GM18499 (cell line): ENCODE results near the gene CFAP70.
A peak's percentile ranks its signal among the peaks of the same experiment; 100 is the strongest.
"Not testable (repeated sequence)": the region's sequence is repeated elsewhere in the genome, so short reads cannot be mapped to it uniquely, and the experiment has no call there.

Experiments used
- ATAC-seq: cut with Tn5 transposase; IDR thresholded peaks from one replicate; pipeline ENCODE4 v1.9.1; 2021; ENCODE audit warnings: moderate number of reproducible peaks; ENCODE audit not compliant: insufficient read depth, unreplicated experiment

The CFAP70 gene

DNA sequence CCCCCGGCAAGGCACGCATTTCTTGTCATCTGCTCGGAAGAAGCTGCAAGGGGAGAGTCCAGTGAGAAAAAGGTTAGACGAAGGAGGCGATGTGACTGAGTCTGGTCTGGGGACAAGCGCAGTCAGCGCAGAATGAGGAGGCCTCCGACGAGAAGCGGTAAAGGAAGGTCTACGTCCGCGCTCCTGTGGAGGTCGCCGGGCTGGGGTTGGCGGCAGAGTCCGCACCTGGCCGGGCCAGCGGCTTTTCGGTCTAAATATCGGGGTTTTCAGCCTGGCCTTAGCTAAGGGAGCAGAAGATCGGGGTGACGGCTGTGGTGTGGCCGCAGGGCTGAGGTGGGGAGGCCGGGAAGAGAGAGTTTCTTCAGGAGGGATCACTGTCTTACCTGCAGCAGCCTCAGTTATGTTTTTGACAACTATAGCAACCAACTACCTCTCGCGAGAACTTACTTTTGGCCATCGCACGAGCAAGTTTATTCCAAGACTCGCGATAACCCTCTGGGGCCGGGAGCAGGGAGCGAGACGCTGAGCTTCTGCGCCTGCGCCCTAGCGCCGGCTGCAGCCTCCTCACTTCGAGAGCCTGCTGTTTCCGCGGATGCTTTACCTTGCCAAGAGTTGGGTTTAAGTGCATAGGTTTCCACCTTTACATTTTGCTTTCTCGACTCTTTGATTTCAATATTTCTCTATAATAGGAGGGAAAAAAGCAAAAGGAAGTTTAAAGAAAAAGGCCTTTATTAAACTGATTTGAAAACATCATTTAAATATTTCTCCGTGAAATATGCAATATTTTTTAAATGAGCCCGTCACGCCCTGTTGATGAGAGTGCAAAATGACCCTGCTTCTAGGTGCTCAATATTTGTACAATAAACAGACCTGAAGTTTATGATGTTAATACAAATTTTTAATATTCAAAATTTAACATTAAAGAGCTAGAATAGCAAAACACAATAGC lies at the start of gene CFAP70:
Gene CFAP70 (minus strand): TSS at position 534 of the 949 bp plus-strand sequence. CDS start 4,068 bp downstream, outside the sequence.
- peak; percentile 84 for ATAC-seq

DNA sequence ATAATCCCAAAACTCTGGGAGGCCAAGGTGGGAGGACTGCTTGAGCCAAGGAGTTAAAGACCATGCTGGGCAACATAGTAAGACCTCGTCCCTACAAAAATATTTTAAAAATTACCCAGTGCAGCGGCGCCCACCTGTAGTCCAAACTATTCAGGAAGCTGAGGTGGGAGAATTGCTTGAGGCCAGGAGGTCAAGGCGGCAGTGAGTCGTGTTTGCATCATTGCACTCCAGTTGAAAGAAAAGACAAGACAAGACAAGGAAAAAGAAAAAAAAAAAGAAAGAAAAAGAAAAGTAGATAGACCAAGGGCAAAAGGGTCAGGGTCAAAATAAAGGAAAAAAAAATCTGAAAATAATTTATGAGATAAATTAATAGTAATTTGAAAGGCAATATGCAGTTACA lies 49.4 kb upstream of the CFAP70 start:
- no peak for ATAC-seq

DNA sequence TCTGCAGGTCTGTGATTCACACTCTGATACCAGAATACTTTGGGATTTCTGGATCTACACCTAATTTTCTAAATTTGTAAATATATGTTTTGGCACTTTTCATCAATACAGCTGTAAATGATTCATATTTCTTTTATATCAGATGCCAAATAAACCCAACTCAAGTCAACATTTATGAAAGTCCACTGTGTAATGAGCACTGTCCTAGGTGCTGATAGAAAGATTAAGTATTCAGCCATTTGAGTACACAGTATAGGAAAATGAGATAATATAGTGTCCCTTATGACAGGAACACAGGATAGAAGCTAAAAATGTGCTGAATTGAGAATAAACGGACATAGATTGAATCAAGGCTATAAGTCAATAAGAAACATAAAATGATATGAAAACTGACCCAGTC lies 48.8 kb upstream of the CFAP70 start:
- no peak for ATAC-seq

DNA sequence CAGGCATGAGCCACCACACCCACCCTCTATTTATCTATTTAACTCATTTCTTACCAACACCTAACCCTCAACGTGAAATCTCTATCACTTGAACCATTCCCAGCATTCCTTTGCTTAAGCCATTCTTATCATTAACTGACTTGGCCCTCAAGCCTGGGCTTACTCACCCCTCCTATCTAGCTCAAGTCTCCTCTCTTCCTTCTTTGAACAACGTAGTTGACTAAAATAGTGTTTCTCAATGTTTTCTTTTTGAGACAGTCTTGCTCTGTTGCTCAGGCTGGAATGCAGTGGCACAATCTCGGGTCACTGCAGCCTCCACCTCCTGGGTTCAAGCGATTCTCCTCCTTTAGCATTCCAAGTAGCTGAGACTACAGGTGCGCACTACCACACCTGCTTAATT lies 48.2 kb upstream of the CFAP70 start:
- ATAC-seq: no peak

DNA sequence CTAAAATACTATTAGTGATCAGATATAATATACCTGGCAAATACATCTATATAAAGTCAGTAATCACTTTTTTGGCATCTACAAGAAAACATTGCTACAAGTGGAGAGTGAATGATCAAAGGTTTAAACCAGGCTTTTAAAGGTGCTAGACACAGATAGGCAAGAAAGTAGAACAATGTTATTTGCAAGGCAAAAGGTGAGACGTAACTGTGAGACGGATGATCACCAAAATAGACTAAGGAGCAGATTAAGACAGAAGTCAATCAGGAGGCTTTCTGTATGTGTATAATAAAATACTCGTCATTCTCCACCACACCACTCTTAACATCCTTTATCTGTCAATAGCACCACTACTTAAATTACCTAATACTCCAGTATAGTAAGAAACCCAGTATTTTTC lies 46.9 kb upstream of the CFAP70 start:
- no peak for ATAC-seq

DNA sequence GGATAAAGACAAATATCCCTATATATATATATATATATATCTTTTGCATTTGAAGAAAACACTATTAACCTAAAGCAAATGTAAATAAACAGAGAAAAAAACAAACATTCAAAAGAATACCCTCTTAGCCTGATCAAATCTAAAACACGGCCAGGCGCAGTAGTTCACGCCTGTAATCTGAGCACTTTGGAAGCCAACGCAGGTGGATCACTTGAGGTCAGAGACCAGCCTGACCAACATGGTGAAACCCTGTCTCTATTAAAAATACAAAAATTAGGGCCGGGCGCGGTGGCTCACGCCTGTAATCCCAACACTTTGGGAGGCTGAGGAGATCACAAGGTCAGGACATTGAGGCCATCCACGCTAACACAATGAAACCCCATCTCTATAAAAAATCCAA lies 46.0 kb upstream of the CFAP70 start:
- no peak for ATAC-seq

DNA sequence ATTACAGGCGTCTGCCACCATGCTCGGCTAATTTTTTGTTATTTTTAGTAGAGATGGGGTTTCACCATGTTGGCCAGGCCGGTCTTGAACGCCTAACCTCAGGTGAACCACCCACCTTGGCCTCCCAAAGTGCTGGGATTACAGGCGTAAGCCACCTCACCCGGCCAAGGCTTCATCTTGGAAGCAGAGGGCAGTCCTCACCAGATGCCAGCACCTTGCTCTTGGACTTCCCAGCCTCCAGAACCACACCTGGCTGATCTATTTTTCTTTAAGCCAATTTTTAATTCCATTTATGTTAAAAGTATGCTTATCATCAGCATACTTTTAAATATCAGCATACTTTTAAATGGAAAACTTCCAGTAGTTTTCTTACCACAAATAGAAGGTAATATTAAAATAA lies 43.0 kb upstream of the CFAP70 start:
- no peak for ATAC-seq

DNA sequence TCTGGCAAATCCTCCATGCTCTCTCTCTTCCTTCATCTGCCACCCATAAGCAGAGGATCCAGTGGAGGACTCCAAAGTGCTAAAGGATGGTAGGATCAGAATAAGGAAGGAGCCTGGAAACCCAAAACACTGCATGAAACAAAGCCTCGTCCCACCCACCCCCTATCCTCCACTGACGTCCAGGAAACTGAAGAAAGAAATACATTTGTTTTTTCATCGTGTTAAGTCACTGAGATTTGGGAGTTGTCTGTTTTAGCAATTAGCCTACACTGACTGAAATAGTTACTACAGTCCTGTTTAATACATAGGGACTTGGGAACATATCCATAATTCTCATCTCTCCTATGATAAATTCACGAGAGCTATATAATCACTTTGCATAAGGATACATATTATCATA lies 40.4 kb upstream of the CFAP70 start:
- ATAC-seq: no peak

DNA sequence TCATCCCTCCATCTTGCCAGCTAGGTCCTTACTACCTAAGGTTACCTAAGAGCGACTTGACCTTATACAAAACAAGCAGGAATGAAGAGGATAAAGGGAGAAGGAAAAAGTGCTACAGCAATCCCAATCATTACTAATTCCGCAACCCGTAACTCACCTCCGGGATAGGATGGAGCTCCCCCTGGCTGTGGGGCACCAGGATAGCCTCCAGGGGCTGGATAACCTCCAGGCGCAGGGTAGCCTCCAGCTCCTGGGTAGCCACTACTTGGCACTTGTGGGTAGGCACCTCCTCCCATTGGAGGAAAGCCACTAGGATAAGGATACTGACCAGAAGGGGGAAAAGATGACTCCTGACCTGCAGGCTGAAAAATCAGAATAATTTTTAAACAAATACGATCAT lies 39.4 kb upstream of the CFAP70 start:
- ATAC-seq: no peak

DNA sequence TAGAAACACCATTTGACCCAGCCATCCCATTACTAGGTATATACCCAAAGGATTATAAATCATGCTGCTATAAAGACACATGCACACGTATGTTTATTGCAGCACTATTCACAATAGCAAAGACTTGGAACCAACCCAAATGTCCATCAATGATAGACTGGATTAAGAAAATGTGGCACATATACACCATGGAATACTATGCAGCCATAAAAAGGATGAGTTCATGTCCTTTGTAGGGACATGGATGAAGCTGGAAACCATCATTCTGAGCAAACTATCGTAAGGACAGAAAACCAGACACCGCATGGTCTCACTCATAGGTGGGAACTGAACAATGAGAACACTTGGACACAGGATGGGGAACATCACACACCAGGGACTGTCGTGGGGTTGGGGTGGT lies 35.7 kb upstream of the CFAP70 start:
- ATAC-seq: not testable (repeated sequence)

DNA sequence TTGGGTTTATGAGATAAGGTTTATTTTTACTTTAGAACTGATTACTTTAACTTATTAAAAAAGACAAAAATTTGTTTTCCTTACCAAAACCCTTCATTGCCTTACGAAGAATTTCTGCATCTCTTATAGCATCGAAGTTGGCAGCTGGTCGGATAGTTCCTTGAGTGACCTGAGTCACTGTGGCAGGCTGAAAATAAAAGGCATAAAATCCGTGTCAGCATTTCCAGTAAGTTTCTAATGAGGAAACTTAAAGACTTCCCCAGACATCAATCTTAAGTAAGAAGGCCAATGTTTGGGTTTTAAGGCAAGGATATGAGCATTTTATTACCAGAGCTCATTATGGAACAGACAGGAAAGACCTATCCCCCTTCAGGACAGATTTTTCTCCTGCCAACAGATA lies 29.6 kb upstream of the CFAP70 start:
- no peak for ATAC-seq

DNA sequence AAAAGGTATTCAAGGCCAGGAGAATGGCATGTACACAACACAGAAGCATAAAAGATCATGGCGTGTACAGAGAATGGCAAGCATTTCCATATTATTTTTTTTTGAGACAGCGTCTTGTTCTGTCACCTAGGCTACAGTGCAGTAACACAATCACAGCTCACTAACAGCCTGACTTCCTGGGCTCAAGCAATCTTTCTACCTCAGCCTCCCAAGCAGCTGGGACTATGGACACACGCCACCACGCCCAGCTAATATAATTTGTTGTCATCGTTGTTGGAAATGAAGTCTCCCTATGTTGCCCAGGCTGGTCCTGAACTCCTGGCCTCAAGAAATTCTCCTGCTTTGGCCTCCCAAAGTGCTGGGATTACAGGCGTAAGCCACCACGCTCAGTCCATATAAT lies 27.9 kb upstream of the CFAP70 start:
- no peak for ATAC-seq

DNA sequence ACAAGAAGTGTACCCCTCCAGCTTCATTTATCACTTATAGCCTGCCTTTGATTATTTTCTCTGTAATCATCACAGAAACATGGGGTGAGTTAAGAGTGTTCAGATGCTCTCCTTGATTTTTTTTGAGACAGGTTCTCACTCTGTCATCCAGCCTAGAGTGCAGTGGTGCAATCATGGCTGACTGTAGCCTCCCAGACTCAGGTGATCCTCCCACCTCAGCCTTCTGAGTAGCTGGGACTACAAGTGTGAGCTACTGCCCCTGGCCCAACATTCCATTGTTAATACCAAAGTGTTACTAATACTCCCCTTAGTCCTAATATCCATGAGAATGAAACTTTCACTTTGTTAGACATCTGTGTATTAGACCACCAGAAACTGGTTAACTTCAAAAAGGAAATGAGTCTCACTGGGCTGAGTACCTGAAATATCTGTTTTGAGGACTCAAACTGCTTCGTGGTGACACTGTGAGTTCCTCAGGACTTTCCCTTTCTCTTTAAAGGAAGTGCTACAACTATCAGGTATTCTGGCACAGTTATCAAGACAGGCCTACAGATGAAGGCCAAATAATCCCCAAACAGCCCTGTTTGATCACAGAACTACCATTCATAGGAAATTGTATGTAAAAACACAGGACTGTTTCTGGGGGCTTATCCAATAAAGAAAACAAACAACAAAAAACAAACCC lies 20.5 kb upstream of the CFAP70 start:
- ATAC-seq: no peak

DNA sequence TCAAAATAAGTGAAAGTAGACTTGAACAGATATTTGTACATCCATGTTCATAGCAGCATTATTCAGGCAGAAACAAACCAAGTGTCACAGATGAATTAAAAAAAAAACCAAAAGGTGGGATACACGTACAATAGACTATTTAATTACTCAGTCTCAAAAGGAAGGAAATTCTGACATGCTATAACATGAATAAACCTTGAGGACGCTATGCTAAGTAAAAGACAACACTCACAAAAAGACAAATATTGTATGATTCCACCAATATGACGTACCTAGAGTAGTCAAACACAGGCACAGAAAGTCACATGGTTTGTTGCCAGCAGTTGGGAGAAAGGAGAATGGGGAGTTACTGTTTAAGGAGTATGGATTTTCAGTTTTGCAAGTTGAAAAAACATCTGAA lies 18.0 kb upstream of the CFAP70 start:
- no peak for ATAC-seq

DNA sequence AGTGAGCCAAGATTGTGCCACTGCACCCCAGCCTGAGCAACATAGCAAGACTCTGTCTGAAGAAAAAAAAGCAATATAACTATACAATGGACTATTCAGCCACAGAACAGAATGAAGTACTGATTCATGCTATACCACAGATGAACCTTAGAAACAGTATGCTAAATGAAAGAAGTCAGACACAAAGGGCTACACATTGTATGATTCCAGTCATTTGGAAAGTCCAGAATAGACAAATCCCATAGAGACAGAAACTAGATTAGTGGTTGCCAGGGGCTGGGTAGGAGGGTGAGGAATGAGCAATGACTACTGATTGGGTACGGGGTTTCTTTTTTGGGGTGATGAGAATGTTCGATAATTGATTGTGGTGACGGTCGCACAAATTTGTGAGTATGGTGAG lies 9.6 kb upstream of the CFAP70 start:
- no peak for ATAC-seq

DNA sequence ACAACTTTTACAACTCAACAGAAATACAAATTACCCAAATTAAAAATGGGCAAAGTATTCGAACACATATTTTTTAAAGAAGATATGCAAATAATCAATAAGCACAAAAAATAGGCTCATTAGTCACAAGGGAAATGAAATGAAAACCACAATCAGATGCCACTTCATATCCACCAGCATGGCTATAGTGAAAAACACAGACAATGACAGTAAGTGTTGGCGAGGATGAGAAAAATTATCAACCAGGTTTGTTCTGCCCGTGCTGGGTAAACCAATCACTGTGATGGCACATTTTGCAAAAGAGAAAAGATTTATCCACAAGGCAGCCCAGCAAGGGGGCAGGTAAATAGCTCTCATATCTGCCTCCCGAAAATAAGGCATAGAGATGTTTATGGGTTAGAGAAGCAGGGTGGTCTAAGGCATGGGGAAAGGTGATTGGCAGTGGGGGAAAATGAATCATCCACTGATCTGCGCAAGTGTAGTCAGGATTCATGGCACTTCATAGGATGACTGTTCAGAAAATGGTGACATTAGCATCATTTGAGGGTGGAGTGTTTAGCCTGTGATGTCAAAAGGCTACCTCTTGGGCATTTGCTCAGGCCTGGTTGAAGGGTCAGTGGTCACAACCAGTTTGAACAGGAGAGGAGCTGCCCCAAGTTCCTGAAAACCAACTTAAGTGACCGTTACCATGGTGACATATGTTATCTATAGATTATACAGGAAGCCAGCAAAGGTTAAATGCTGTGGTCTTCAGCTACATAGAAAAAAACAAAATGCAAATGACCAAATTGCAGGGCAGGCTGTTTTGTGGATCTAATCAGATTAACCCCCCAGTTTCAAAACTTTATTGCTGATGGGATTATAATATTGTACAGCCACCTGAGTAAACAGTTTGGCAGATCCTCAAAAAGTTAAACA lies 8.0 kb upstream of the CFAP70 start:
- ATAC-seq: no peak

DNA sequence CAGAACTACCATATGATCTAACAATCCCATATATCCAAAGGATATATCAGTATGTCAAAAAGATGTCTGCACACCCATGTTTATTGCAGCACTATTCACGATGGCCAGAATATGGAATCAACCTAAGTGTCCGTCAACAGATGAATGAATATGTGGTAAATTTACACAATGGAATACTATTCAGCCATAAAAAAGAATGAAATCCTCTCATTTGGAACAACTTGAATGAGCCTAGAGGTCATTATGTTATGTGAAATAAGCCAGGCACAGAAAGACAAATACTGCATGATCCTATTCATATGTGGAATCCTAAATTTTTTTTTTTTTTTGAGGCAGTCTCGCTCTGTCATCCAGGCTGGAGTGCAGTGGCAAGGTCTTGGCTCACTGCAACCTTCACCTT lies 6.3 kb upstream of the CFAP70 start:
- ATAC-seq: no peak

DNA sequence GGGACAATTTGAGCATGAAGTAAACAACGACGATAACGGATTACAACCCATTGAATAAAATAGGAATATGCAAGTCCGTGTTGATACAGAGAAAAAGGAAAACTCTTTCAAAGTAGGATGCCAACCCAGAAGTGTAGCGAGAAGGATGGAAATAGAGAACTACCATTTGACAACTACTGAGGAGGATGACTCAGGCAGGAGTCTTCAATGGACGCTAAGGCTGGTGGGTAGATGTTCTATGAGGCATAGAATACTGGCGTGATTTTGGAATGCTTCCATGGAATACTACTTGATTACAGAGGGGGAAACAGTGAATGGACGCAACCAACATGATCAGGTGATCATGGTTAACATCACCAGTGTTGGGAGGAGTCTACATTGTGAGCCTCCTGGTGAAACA lies 828 bp upstream of the CFAP70 start:
- no peak for ATAC-seq

DNA sequence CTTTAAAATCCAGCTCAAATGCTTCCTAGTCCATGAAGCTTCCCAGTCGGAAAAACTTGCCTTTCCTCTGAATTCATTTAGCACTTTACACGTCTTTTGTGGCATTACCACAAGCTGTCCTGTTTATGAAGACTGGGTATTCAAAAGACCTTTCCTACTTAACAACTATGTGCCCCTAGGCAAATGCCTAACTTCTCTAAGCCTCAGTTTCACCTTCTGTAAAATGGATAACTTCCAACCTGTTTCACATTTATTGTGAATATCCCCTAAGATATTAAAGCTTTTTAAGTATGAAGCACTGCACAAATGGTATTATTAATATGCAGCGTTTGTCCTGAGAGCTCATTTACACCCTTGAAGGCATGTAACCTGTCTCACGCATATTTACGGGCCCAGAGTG lies 843 bp downstream of the CFAP70 start:
- no peak for ATAC-seq

DNA sequence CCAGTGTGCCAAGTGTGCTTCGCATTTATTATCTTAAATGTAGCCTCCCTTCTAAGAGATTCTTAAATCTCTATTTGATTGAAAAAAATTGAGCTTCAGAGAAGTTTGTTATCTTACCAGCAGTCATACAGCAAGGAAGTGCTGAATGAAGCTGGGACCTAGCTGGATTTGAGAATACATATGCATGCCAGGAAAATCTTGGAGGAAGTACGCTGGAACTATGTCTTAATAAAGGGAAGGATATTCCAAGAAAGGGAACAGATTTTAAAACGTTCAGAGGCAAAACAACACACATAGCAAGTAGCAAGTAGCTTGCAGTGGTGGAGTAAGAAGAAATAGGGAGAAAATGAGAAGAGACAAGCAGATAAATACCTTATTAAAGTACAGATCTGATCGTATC lies 1.5 kb downstream of the CFAP70 start:
- no peak for ATAC-seq

DNA sequence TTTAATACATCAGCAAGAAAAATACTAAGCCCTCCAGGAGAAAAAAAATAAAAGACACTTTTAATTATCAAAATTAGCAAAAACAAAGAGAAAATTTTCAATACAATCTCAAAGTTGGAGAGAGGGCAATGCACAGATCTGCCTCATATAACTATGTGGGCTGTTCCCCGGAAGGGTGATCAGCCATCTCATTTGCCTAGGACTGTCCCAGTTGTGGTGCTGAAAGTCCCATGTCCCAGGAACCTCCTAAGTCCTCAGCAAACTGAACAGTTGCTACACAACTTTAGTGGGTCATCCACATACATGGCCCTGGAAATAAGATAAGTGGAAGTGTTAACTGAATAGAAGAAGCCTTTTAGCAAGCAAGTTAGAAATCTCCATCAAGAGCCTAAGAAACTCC lies 14.4 kb downstream of the CFAP70 start:
- no peak for ATAC-seq
